Pons (tissue), 1 donor: ENCODE results near the gene MED13L.

Experiments
- DNase-seq: peaks from one replicate; pipeline ENCODE4 v3.0.0-alpha.2; 2016; ENCODE audit warnings: low spot score

MED13L gene

GRCh38 chr12:115968211-115968610 is 309.3 kb downstream of the MED13L start:
- DNase-seq = no peak

- DNase-seq = no peak
Measured at GRCh38 chr12:115966376-115966775, 311.1 kb downstream of the MED13L start.

GRCh38 chr12:115964626-115965025 is 312.9 kb downstream of the MED13L start:
- DNase-seq = no peak

- no peak for DNase-seq
Measured at GRCh38 chr12:115964214-115964613, 313.3 kb downstream of the MED13L start.

GRCh38 chr12:115962216-115962615 is 315.3 kb downstream of the MED13L start:
- DNase-seq = no peak

- DNase-seq = peak; percentile 11
Measured at GRCh38 chr12:115960868-115961802, 316.4 kb downstream of the MED13L start.

GRCh38 chr12:115957686-115958290 is 319.7 kb downstream of the MED13L start:
- DNase-seq = no peak

GRCh38 chr12:115956659-115957058 is 320.8 kb downstream of the MED13L start:
- DNase-seq = no peak

GRCh38 chr12:115956236-115956635 is 321.3 kb downstream of the MED13L start:
- no peak for DNase-seq

GRCh38 chr12:115953450-115953849 is 324.0 kb downstream of the MED13L start:
- no peak for DNase-seq

GRCh38 chr12:115953031-115953430 is 324.5 kb downstream of the MED13L start:
- DNase-seq = no peak

GRCh38 chr12:115950959-115951358 is 326.5 kb downstream of the MED13L start:
- DNase-seq = no peak

- no peak for DNase-seq
Measured at GRCh38 chr12:115949675-115950074, 327.8 kb downstream of the MED13L start.

GRCh38 chr12:115947696-115948062 is 329.8 kb downstream of the MED13L start:
- DNase-seq = no peak

- DNase-seq = no peak
Measured at GRCh38 chr12:115946867-115947695, 330.4 kb downstream of the MED13L start.

- DNase-seq = no peak
Measured at GRCh38 chr12:115946092-115946491, 331.4 kb downstream of the MED13L start.

- DNase-seq = no peak
Measured at GRCh38 chr12:115945491-115945885, 332.0 kb downstream of the MED13L start.

- no peak for DNase-seq
Measured at GRCh38 chr12:115944837-115945490, 332.5 kb downstream of the MED13L start.

GRCh38 chr12:115944392-115944742 is 333.1 kb downstream of the MED13L start:
- DNase-seq = no peak

GRCh38 chr12:115943630-115944391 is 333.7 kb downstream of the MED13L start:
- DNase-seq = no peak

- no peak for DNase-seq
Measured at GRCh38 chr12:115943310-115943629, 334.2 kb downstream of the MED13L start.

- no peak for DNase-seq
Measured at GRCh38 chr12:115942346-115942745, 335.1 kb downstream of the MED13L start.
